IMR-90 (cell line): ENCODE measurements around the gene GBF1.

Source experiments
- BHLHE40 ChIP-seq: fragments of 150-350 bp; IDR thresholded peaks from 2 replicates; pipeline ENCODE4 v1.6.1; 2016; ENCODE audit warnings: mild to moderate bottlenecking, low read depth, low read length
- CEBPB ChIP-seq: IDR thresholded peaks from 2 replicates; pipeline ENCODE4 v1.6.1; 2012; ENCODE audit warnings: low read depth, low read length, improper control_type of control experiment
- CTCF ChIP-seq: conservative IDR thresholded peaks from 2 replicates; pipeline ENCODE4 v1.5.1; 2012; ENCODE audit warnings: mild to moderate bottlenecking, low read depth, low read length, improper control_type of control experiment
- FOS ChIP-seq: fragments of 150-350 bp; IDR thresholded peaks from 2 replicates; pipeline ENCODE4 v1.6.1; 2016; ENCODE audit warnings: low read depth, low read length
- MAZ ChIP-seq: IDR thresholded peaks from 2 replicates; pipeline ENCODE4 v1.6.1; 2012; ENCODE audit warnings: low read depth, mild to moderate bottlenecking, low read length, improper control_type of control experiment, moderate library complexity, borderline replicate concordance
- POLR2A ChIP-seq: IDR thresholded peaks from 2 replicates; pipeline ENCODE4 v1.6.1; 2012; ENCODE audit warnings: mild to moderate bottlenecking, low read depth, low read length
- RAD21 ChIP-seq: IDR thresholded peaks from 2 replicates; pipeline ENCODE4 v1.6.1; 2012; ENCODE audit warnings: low read length, improper control_type of control experiment
- RFX5 ChIP-seq: IDR thresholded peaks from 2 replicates; pipeline ENCODE4 v1.8.0; 2012; ENCODE audit warnings: low read depth, mild to moderate bottlenecking, low read length, moderate library complexity

GRCh38 chr10:102426803-102427287, 181.5 kb downstream of the GBF1 start:
- TF ChIP-seq CTCF (no peak), POLR2A (no peak), FOS (peak; percentile 8; the same call in 1 of the 2 replicates), MAZ (no peak), BHLHE40 (no peak), RAD21 (no peak), RFX5 (no peak), CEBPB (no peak)
